Measurements from ENCODE around the gene ALCAM.

DNA sequence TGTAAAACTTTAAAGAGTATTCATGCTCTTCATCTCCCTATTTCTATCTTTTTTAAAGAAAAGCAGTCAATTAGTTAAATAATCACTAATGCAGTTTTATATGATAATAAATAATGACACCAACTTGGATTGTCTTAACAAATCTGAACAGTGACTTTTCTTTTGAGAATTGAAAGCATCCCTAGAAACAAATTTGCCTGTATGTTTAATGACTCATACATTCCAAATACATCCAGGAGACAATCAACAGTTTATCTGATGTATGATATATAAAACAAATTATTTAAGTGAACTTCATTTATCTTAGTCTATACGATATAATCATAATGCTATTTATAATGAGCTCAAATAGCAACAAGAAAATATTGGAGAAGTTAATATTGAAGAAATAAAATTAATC lies 78.0 kb downstream of the ALCAM start:
- TF ChIP-seq, protein P1, sequence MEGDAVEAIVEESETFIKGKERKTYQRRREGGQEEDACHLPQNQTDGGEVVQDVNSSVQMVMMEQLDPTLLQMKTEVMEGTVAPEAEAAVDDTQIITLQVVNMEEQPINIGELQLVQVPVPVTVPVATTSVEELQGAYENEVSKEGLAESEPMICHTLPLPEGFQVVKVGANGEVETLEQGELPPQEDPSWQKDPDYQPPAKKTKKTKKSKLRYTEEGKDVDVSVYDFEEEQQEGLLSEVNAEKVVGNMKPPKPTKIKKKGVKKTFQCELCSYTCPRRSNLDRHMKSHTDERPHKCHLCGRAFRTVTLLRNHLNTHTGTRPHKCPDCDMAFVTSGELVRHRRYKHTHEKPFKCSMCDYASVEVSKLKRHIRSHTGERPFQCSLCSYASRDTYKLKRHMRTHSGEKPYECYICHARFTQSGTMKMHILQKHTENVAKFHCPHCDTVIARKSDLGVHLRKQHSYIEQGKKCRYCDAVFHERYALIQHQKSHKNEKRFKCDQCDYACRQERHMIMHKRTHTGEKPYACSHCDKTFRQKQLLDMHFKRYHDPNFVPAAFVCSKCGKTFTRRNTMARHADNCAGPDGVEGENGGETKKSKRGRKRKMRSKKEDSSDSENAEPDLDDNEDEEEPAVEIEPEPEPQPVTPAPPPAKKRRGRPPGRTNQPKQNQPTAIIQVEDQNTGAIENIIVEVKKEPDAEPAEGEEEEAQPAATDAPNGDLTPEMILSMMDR (conservative IDR thresholded peaks at IDR 0.05; ENCODE audit: low read length), result no peak
- no peak for TF ChIP-seq EZH2phosphoT487 (IDR thresholded peaks at IDR 0.05; ENCODE audit: borderline replicate concordance, low read depth, low read length)

Data from OCI-LY7 (cell line).